Measurements from ENCODE around the gene HAT1.
"Not testable (repeated sequence)": the region's sequence is repeated elsewhere in the genome, so short reads cannot be mapped to it uniquely, and the experiment has no call there.

HAT1 gene

GRCh38 chr2:171966235-171966634 lies 44.0 kb downstream of the HAT1 start:
- Histone ChIP-seq H3K36me3 (ENCODE audit: low read depth) (peaks cover 55% of the 10 kb centered on the region), H3K9me3 (ENCODE audit: severe bottlenecking) (no peaks in the 10 kb centered on the region)
- no peak for TF ChIP-seq CTCF (IDR thresholded peaks at IDR 0.05; ENCODE audit: poor library complexity, severe bottlenecking)

GRCh38 chr2:171966688-171967087 lies 44.4 kb downstream of the HAT1 start:
- no peak for ATAC-seq (ENCODE audit: low read depth)
- Histone ChIP-seq H3K9me3 (ENCODE audit: severe bottlenecking) (no peaks in the 10 kb centered on the region), H3K27ac (ENCODE audit: poor library complexity, severe bottlenecking) (no peak overlapping the region), H3K27me3 (ENCODE audit: insufficient read depth, poor library complexity, severe bottlenecking) (no peaks in the 10 kb centered on the region), H3K4me3 (ENCODE audit: severe bottlenecking) (no peak overlapping the region), H3K4me1 (ENCODE audit: insufficient read depth, poor library complexity, severe bottlenecking) (no peaks in the 10 kb centered on the region), H3K36me3 (ENCODE audit: low read depth) (peaks cover 59% of the 10 kb centered on the region)
- no peak for DNase-seq (ENCODE audit: low spot score)
- no peak for TF ChIP-seq CTCF (IDR thresholded peaks at IDR 0.05; ENCODE audit: poor library complexity, severe bottlenecking)

More at GRCh38 chr2:171966235-171966634, 44.0 kb downstream of the HAT1 start:
- Histone ChIP-seq H3K4me3 (ENCODE audit: severe bottlenecking) (no peak overlapping the region), H3K4me1 (ENCODE audit: insufficient read depth, poor library complexity, severe bottlenecking) (no peaks in the 10 kb centered on the region), H3K27me3 (ENCODE audit: insufficient read depth, poor library complexity, severe bottlenecking) (no peaks in the 10 kb centered on the region), H3K27ac (ENCODE audit: poor library complexity, severe bottlenecking) (no peak overlapping the region)
- ATAC-seq (ENCODE audit: low read depth): no peak
- DNase-seq (ENCODE audit: low spot score): no peak

- peaks cover 55% of the 10 kb centered on the region for H3K36me3 ChIP-seq (ENCODE audit: low read depth)
- ATAC-seq (ENCODE audit: low read depth): no peak
Measured at GRCh38 chr2:171968509-171968908, 46.2 kb downstream of the HAT1 start.

GRCh38 chr2:171972329-171972982 lies 50.2 kb downstream of the HAT1 start:
- no peaks in the 10 kb centered on the region for H3K4me1 ChIP-seq (ENCODE audit: insufficient read depth, poor library complexity, severe bottlenecking)
- ATAC-seq (ENCODE audit: low read depth): no peak
- peaks cover 35% of the 10 kb centered on the region for H3K36me3 ChIP-seq (ENCODE audit: low read depth)
- DNase-seq (ENCODE audit: low spot score): no peak
- H3K27me3 ChIP-seq (ENCODE audit: insufficient read depth, poor library complexity, severe bottlenecking): no peaks in the 10 kb centered on the region
- no peak overlapping the region for H3K27ac ChIP-seq (ENCODE audit: poor library complexity, severe bottlenecking)
- no peaks in the 10 kb centered on the region for H3K9me3 ChIP-seq (ENCODE audit: severe bottlenecking)
- no peak overlapping the region for H3K4me3 ChIP-seq (ENCODE audit: severe bottlenecking)
- TF ChIP-seq CTCF (IDR thresholded peaks at IDR 0.05; ENCODE audit: poor library complexity, severe bottlenecking): no peak

More at GRCh38 chr2:171968509-171968908, 46.2 kb downstream of the HAT1 start:
- Histone ChIP-seq H3K27ac (ENCODE audit: poor library complexity, severe bottlenecking) (no peak overlapping the region), H3K4me3 (ENCODE audit: severe bottlenecking) (no peak overlapping the region), H3K4me1 (ENCODE audit: insufficient read depth, poor library complexity, severe bottlenecking) (no peaks in the 10 kb centered on the region), H3K27me3 (ENCODE audit: insufficient read depth, poor library complexity, severe bottlenecking) (no peaks in the 10 kb centered on the region), H3K9me3 (ENCODE audit: severe bottlenecking) (no peaks in the 10 kb centered on the region)
- TF ChIP-seq CTCF (IDR thresholded peaks at IDR 0.05; ENCODE audit: poor library complexity, severe bottlenecking): no peak
- DNase-seq (ENCODE audit: low spot score): no peak

DNA sequence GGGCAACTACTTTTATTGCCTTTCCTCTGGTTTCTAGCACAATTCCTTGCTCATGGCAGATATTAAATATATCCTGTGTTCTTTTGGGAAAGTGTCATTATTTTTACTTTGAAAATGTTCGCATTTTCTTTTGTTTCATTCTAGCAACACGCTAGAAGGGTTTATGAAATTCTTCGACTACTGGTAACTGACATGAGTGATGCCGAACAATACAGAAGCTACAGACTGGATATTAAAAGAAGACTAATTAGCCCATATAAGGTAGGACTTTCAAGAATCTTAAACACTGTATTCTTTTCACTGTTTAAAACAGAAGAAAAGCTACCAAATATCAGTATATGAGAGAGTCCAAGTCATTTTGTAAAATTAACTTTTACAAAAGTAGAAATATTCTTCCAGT lies 56.8 kb downstream of the HAT1 start:
- no peak for DNase-seq (ENCODE audit: low spot score)
- Histone ChIP-seq H3K27me3 (ENCODE audit: insufficient read depth, poor library complexity, severe bottlenecking) (no peaks in the 10 kb centered on the region), H3K4me1 (ENCODE audit: insufficient read depth, poor library complexity, severe bottlenecking) (no peaks in the 10 kb centered on the region), H3K36me3 (ENCODE audit: low read depth) (peaks cover 65% of the 10 kb centered on the region), H3K9me3 (ENCODE audit: severe bottlenecking) (no peaks in the 10 kb centered on the region), H3K27ac (ENCODE audit: poor library complexity, severe bottlenecking) (no peak overlapping the region), H3K4me3 (ENCODE audit: severe bottlenecking) (no peak overlapping the region)
- ATAC-seq (ENCODE audit: low read depth): no peak
- no peak for TF ChIP-seq CTCF (IDR thresholded peaks at IDR 0.05; ENCODE audit: poor library complexity, severe bottlenecking)

DNA sequence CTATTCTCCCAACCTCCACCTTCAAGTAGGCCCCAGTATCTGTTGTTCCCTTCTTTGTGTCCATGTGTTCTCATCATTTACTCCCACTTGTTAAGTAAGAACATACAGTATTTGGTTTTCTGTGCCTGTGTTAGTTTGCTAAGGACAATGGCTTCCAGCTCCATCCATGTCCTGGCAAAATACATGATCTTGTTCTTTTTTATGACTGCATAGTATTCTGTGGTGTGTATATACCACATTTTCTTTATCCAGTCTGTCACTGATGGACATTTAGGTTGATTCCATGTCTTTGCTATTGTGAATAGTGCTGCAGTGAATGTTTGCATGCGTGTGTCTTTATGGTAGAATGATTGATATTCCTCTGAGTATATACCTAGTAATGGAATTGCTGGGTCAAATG lies 61.7 kb downstream of the HAT1 start:
- ATAC-seq (ENCODE audit: low read depth); H3K4me3 ChIP-seq (ENCODE audit: severe bottlenecking); H3K9me3 ChIP-seq (ENCODE audit: severe bottlenecking); DNase-seq (ENCODE audit: low spot score); H3K27me3 ChIP-seq (ENCODE audit: insufficient read depth, poor library complexity, severe bottlenecking); H3K4me1 ChIP-seq (ENCODE audit: insufficient read depth, poor library complexity, severe bottlenecking); H3K27ac ChIP-seq (ENCODE audit: poor library complexity, severe bottlenecking): not testable (repeated sequence)
- peaks cover 52% of the 10 kb centered on the region for H3K36me3 ChIP-seq (ENCODE audit: low read depth)

All from RWPE2 (cell line).